CD4-positive, alpha-beta T cell treated with Interleukin-17A for 1 hour (primary cell): ENCODE results near the gene CORIN.
"Not testable (repeated sequence)": the region's sequence is repeated elsewhere in the genome, so short reads cannot be mapped to it uniquely, and the experiment has no call there.

Experiments
- DNase-seq: peaks from one replicate; pipeline ENCODE4 v3.0.0-alpha.2; 2020

Gene CORIN

GRCh38 chr4:47830265-47831025, 7.4 kb downstream of the CORIN start:
- DNase-seq = no peak

GRCh38 chr4:47829438-47829837, 8.4 kb downstream of the CORIN start:
- no peak for DNase-seq

- no peak for DNase-seq
These were observed 10.4 kb downstream of the CORIN start for GRCh38 chr4:47827343-47828047.

- no peak for DNase-seq
These were observed 13.0 kb downstream of the CORIN start for GRCh38 chr4:47824840-47825239.

GRCh38 chr4:47819178-47819577, 18.7 kb downstream of the CORIN start:
- DNase-seq = no peak

- DNase-seq = no peak
These were observed 20.6 kb downstream of the CORIN start for GRCh38 chr4:47817275-47817674.

- no peak for DNase-seq
These were observed 21.1 kb downstream of the CORIN start for GRCh38 chr4:47816748-47817147.

- no peak for DNase-seq
These were observed 23.1 kb downstream of the CORIN start for GRCh38 chr4:47814618-47815295.

- no peak for DNase-seq
These were observed 28.1 kb downstream of the CORIN start for GRCh38 chr4:47809654-47810203.

- DNase-seq = no peak
These were observed 33.3 kb downstream of the CORIN start for GRCh38 chr4:47804598-47804997.

GRCh38 chr4:47801481-47802002, 36.3 kb downstream of the CORIN start:
- DNase-seq = no peak

GRCh38 chr4:47798165-47798564, 39.7 kb downstream of the CORIN start:
- no peak for DNase-seq

- DNase-seq = no peak
These were observed 45.9 kb downstream of the CORIN start for GRCh38 chr4:47791965-47792364.

- DNase-seq = no peak
These were observed 47.8 kb downstream of the CORIN start for GRCh38 chr4:47790105-47790504.

- no peak for DNase-seq
These were observed 49.7 kb downstream of the CORIN start for GRCh38 chr4:47788126-47788525.

GRCh38 chr4:47786958-47787370, 50.9 kb downstream of the CORIN start:
- no peak for DNase-seq

- DNase-seq = no peak
These were observed 52.7 kb downstream of the CORIN start for GRCh38 chr4:47785153-47785552.

GRCh38 chr4:47784222-47784621, 53.6 kb downstream of the CORIN start:
- no peak for DNase-seq

- no peak for DNase-seq
These were observed 61.5 kb downstream of the CORIN start for GRCh38 chr4:47776353-47776752.

GRCh38 chr4:47774079-47774478, 63.8 kb downstream of the CORIN start:
- no peak for DNase-seq

GRCh38 chr4:47771020-47771419, 66.8 kb downstream of the CORIN start:
- DNase-seq = no peak

GRCh38 chr4:47767956-47768355, 69.9 kb downstream of the CORIN start:
- DNase-seq = not testable (repeated sequence)

- DNase-seq = no peak
These were observed 74.6 kb downstream of the CORIN start for GRCh38 chr4:47763279-47763678.
